ENCODE data around the gene GNB1L.

The GNB1L gene

DNA sequence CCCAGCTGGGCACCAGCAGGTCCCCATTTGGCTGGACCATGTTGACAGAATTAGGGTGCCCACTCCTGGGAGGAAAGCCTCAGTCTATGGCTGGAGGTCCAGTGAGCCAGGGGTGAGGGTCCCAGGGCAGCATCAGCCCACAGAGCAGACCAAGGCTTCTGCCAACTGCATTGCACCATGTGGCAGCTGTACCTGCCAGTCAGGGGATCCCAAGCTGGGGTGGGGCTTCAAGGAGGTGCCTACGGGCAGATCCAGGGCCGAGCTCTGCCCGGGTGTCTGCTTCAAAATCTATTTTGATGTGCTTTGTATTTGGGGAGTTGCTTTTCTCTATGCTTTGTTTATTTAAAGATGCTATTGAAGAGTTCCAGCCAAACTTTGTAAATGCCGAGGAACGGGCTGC is 120.9 kb downstream of the GNB1L start:
- TF ChIP-seq, protein P1, sequence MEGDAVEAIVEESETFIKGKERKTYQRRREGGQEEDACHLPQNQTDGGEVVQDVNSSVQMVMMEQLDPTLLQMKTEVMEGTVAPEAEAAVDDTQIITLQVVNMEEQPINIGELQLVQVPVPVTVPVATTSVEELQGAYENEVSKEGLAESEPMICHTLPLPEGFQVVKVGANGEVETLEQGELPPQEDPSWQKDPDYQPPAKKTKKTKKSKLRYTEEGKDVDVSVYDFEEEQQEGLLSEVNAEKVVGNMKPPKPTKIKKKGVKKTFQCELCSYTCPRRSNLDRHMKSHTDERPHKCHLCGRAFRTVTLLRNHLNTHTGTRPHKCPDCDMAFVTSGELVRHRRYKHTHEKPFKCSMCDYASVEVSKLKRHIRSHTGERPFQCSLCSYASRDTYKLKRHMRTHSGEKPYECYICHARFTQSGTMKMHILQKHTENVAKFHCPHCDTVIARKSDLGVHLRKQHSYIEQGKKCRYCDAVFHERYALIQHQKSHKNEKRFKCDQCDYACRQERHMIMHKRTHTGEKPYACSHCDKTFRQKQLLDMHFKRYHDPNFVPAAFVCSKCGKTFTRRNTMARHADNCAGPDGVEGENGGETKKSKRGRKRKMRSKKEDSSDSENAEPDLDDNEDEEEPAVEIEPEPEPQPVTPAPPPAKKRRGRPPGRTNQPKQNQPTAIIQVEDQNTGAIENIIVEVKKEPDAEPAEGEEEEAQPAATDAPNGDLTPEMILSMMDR (IDR thresholded peaks at IDR 0.05; ENCODE audit: low read depth, low read length) = no peak
- no peak overlapping the region for H3K4me3 ChIP-seq (ENCODE audit: low read depth, low read length)
